Heart left ventricle (tissue), 16 donors: ENCODE measurements around the gene GAS2L2. TPM values are rescaled to one million over a fixed set of nuclear protein-coding genes. Genes with fewer than 3 reads are reported as not detected.

ENCODE experiments used
- ATAC-seq, 4 donors: fragments of 200-7000 bp; cut with Tn5 transposase; one replicate each; pipeline ENCODE4 v1.9.1; 2020 to 2022; ENCODE audit warnings: moderate library complexity in 4 of 4, mild to moderate bottlenecking in 3 of 4, moderate number of reproducible peaks in 1 of 4
- DNase-seq, 5 donors: peaks; one replicate each; pipeline ENCODE4 v3.0.0-alpha.2; 2020
- H3K27ac ChIP-seq, 12 donors: fragments of 200-600 bp; sonication (generic) in 4 of 12; one replicate each; pipeline versions ENCODE4 v1.5.0 to v1.8.0; 2016 to 2022; ENCODE audit warnings: mild to moderate bottlenecking in 2 of 12
- H3K27me3 ChIP-seq, 9 donors: fragments of 200-600 bp; sonication (generic) in 2 of 9; one replicate each; pipeline versions ENCODE4 v1.5.1 to v1.8.0; 2016 to 2022; ENCODE audit warnings: mild to moderate bottlenecking in 3 of 9
- H3K36me3 ChIP-seq, 9 donors: fragments of 200-600 bp; sonication (generic) in 2 of 9; one replicate each; pipeline versions ENCODE4 v1.5.0 to v1.8.0; 2018 to 2022; ENCODE audit warnings: mild to moderate bottlenecking in 2 of 9
- H3K4me1 ChIP-seq, 12 donors: fragments of 200-600 bp; sonication (generic) in 4 of 12; one replicate each; pipeline versions ENCODE4 v1.5.0 to v1.8.0; 2016 to 2022; ENCODE audit warnings: mild to moderate bottlenecking in 3 of 12
- H3K4me3 ChIP-seq, 12 donors: fragments of 200-600 bp; sonication (generic) in 4 of 12; one replicate each; pipeline versions ENCODE4 v1.5.0 to v1.8.0; 2017 to 2022; ENCODE audit warnings: mild to moderate bottlenecking in 9 of 12, moderate library complexity in 4 of 12
- H3K9me3 ChIP-seq, 12 donors: fragments of 200-600 bp; sonication (generic) in 4 of 12; one replicate each; pipeline versions ENCODE4 v1.5.0 to v1.8.0; 2016 to 2022; ENCODE audit warnings: mild to moderate bottlenecking in 1 of 12
- CTCF ChIP-seq, 12 donors: fragments of 200-600 bp; sonication (generic) in 4 of 12; IDR thresholded peaks; one replicate each; pipeline versions ENCODE4 v1.5.0 to v1.8.0; 2018 to 2022; ENCODE audit warnings: antibody characterized with exemption in 12 of 12, mild to moderate bottlenecking in 5 of 12
- POLR2A ChIP-seq, 2 donors: fragments of 450-650 bp; IDR thresholded peaks; one replicate each; pipeline ENCODE4 v1.6.1; 2017; ENCODE audit warnings: antibody characterized with exemption in 2 of 2, mild to moderate bottlenecking in 2 of 2, moderate library complexity in 2 of 2
- WGBS, 4 donors: extraction: QIAGEN DNeasy Blood & Tissue Kit in 2 of 4; methylation state at CpG; one replicate each; pipeline versions ENCODE4 v1.1.5 to v1.1.7; 2013 to 2018; 5-methylcytosine and 5-hydroxymethylcytosine counted together
- intact Hi-C, 10 donors: fragments of 100-400 bp; cut with DNase I; formaldehyde crosslinking; loops; one replicate each; pipeline versions ENCODE4 v1.11.1 to v1.14.2; 2022
- polyA plus RNA-seq, 2 donors: library from polyadenylated mRNA; stranded (reverse); fragments of 200-250 nt; gene quantifications; one replicate each; pipeline ENCODE4 v1.2.3, GENCODE V29; 2013
- total RNA-seq, 9 donors: library from RNA; depleted of rRNA in 2 of 9; stranded (reverse); fragments of >200 nt in 2 of 9; fragmentation: NEBNext Ultra II Directional in 3 of 9; extraction: Animal tissue kit (Norgen Biotek cat#: 25700) in 3 of 9; gene quantifications; one replicate each; pipeline versions ENCODE4 v1.1.0 to v1.2.4, GENCODE V29; 2016 to 2023
- donor health status: ischemic (EF 13 %, LVEDD 7.1; RV severe dilation, severe dysfunction).
- donor health status: healthy with polysubstance abuse.
- donor health status: DM: no; HTN: yes; CAD: no.
- donor health status: DM: no; HTN: no; CAD: no.
- donor health status: ischemic (EF 25% LVEDD 6.9; RV normal size, moderate dysfunction).
- donor health status: ischemic (EF 25% LVEDD 5.7; RV mildly dilated, moderate dysfunction).
- donor health status: healthy.
- donor health status: DM: yes; HTN: yes; CAD: no.
- donor health status: ischemic (EF 35%, LVEDD 5.7; RV mildly dilated, moderate dysfunction).
- donor health status: nonischemic (EF 11% LVEDD 7.7; RV severe dilation, severe dysfunction).
- donor health status: DM: yes; HTN: yes; CAD: no.
- donor health status: PGD.
- donor health status: ischemic (EF 29% LVEDD 5.4; RV normal size, mild dysfunction).
- donor health status: nonischemic (EF 23%, LVEDD 6.1; RV moderate dilation, normal function).

The GAS2L2 gene
- total and polyA plus RNA-seq, 11 donors, result 0.06 to 0.28 (median 0.11) TPM; not detected in 6

- Histone ChIP-seq H3K27ac (no peak overlapping the region), H3K27me3 (no peaks in the 10 kb centered on the region), H3K4me1 (peaks cover 3 to 64% (median 33%) of the 10 kb centered on the region in 12 donors), H3K36me3 (peaks cover 0 to 58% (median 29%) of the 10 kb centered on the region in 9 donors), H3K4me3 (no peak overlapping the region), H3K9me3 (no peaks in the 10 kb centered on the region)
- ATAC-seq, result no peak
- intact Hi-C loops, result no loop called here
- no peak for TF ChIP-seq CTCF (IDR thresholded peaks at IDR 0.05)
- WGBS, 4 donors, result 61 to 73% (median 69%) methylated on average over 3 of the region's 3 CpGs
- DNase-seq, result peak in 2 of 5 donors; percentile 30 to 31
Measured at GRCh38 chr17:35709874-35710273, 43.2 kb downstream of the GAS2L2 start.

- TF ChIP-seq CTCF (IDR thresholded peaks at IDR 0.05), result no peak
- TF ChIP-seq POLR2A (IDR thresholded peaks at IDR 0.05), result no peak
- H3K4me1 ChIP-seq, result peaks cover 3 to 56% (median 28%) of the 10 kb centered on the region in 12 donors
- peaks cover 0 to 52% (median 26%) of the 10 kb centered on the region in 9 donors for H3K36me3 ChIP-seq
- ATAC-seq (no peak), DNase-seq (no peak)
- peak overlapping the region in 3 of 12 donors; percentile 8 to 21 (median 11) for H3K27ac ChIP-seq
- 26 to 49% (median 27%) methylated on average over 3 of the region's 3 CpGs for WGBS, 4 donors
- intact Hi-C loops, result no loop called here
- no peak overlapping the region for H3K4me3 ChIP-seq
- H3K9me3 ChIP-seq, result no peaks in the 10 kb centered on the region
- H3K27me3 ChIP-seq, result no peaks in the 10 kb centered on the region
Measured at GRCh38 chr17:35708951-35709350, 44.1 kb downstream of the GAS2L2 start.

- peaks cover 3 to 48% (median 23%) of the 10 kb centered on the region in 12 donors for H3K4me1 ChIP-seq
- TF ChIP-seq POLR2A (IDR thresholded peaks at IDR 0.05) (no peak), CTCF (IDR thresholded peaks at IDR 0.05) (no peak)
- 62 to 77% (median 65%) methylated on average over 3 of the region's 3 CpGs for WGBS, 4 donors
- no peaks in the 10 kb centered on the region for H3K9me3 ChIP-seq
- intact Hi-C loops, result no loop called here
- ATAC-seq, result no peak
- no peak overlapping the region for H3K27ac ChIP-seq
- peaks cover 0 to 44% (median 26%) of the 10 kb centered on the region in 9 donors for H3K36me3 ChIP-seq
- no peak overlapping the region for H3K4me3 ChIP-seq
- no peaks in the 10 kb centered on the region for H3K27me3 ChIP-seq
- DNase-seq, result no peak
Measured at GRCh38 chr17:35708149-35708548, 44.9 kb downstream of the GAS2L2 start.

- no peak overlapping the region for H3K4me3 ChIP-seq
Measured at GRCh38 chr17:35705705-35706104, 47.3 kb downstream of the GAS2L2 start.

More at GRCh38 chr17:35705705-35706104, 47.3 kb downstream of the GAS2L2 start:
- H3K9me3 ChIP-seq, result no peaks in the 10 kb centered on the region
- H3K27ac ChIP-seq, result no peak overlapping the region
- H3K4me1 ChIP-seq, result peaks cover 0 to 29% (median 15%) of the 10 kb centered on the region in 12 donors
- TF ChIP-seq POLR2A (IDR thresholded peaks at IDR 0.05) (no peak), CTCF (IDR thresholded peaks at IDR 0.05) (no peak)
- H3K36me3 ChIP-seq, result peaks cover 0 to 26% (median 19%) of the 10 kb centered on the region in 9 donors
- no peaks in the 10 kb centered on the region for H3K27me3 ChIP-seq
- intact Hi-C loops, result no loop called here
- no peak for ATAC-seq
- WGBS, 4 donors, result 76 to 92% (median 81%) methylated on average over 5 of the region's 5 CpGs
- no peak for DNase-seq
